ENCODE results near the gene RHOBTB1.

RHOBTB1 gene

GRCh38 chr10:60960031-60960430, 16.0 kb upstream of the RHOBTB1 start:
- H3K36me3 ChIP-seq (ENCODE audit: control insufficient read depth in 2 of 2, insufficient read depth in 1 of 2, low read length in 2 of 2): no peaks in the 10 kb centered on the region
- ChIA-PET POLR2A (no interaction called here), CTCF (interaction anchor here (0.7 to 0.9 kb wide), 2 partner anchors 127 to 139 kb away, joined by 3 to 4 read pairs; no protein-coding TSS in a partner anchor)
- peaks cover 3% of the 10 kb centered on the region; the same call in 1 of the 2 replicates for H3K4me1 ChIP-seq (ENCODE audit: control insufficient read depth, insufficient read depth, low read length)
- no peak for TF ChIP-seq ZNF639 (tag by site-specific recombination; IDR thresholded peaks at IDR 0.05)
- TF ChIP-seq ZNF426 (tag by site-specific recombination; IDR thresholded peaks at IDR 0.05): no peak
- no peak for TF ChIP-seq ZNF548 (tag by site-specific recombination; IDR thresholded peaks at IDR 0.05)
- no peak for TF ChIP-seq SCRT1 (tag by site-specific recombination; IDR thresholded peaks at IDR 0.05; ENCODE audit: borderline replicate concordance)
- no peak for TF ChIP-seq ZNF138 (tag by site-specific recombination; IDR thresholded peaks at IDR 0.05; ENCODE audit: borderline replicate concordance)
- TF ChIP-seq REPIN1 (tag by site-specific recombination; IDR thresholded peaks at IDR 0.05; ENCODE audit: low read depth): no peak
- no peak for TF ChIP-seq KLF8 (tag by site-specific recombination; IDR thresholded peaks at IDR 0.05)
- no peak for TF ChIP-seq ZNF174 (tag by site-specific recombination; IDR thresholded peaks at IDR 0.05)
- TF ChIP-seq ZBTB49 (tag by site-specific recombination; IDR thresholded peaks at IDR 0.05; ENCODE audit: low read depth): no peak
- TF ChIP-seq TCF7L2 (IDR thresholded peaks at IDR 0.05; ENCODE audit: borderline replicate concordance, low read depth, low read length): no peak
- TF ChIP-seq SP2 (tag by site-specific recombination; IDR thresholded peaks at IDR 0.05): no peak
- no peak for TF ChIP-seq GLI4 (tag by site-specific recombination; IDR thresholded peaks at IDR 0.05)
- TF ChIP-seq ZFHX2 (tag by site-specific recombination; conservative IDR thresholded peaks at IDR 0.05): no peak
- no peak for TF ChIP-seq PATZ1 (tag by site-specific recombination; IDR thresholded peaks at IDR 0.05)
- no peak for TF ChIP-seq ZNF341 (tag by site-specific recombination; IDR thresholded peaks at IDR 0.05; ENCODE audit: low read depth)
- TF ChIP-seq ZSCAN16 (tag by site-specific recombination; IDR thresholded peaks at IDR 0.05): no peak
- TF ChIP-seq ZNF514 (tag by site-specific recombination; IDR thresholded peaks at IDR 0.05): no peak
- no peak overlapping the region for H3K4me3 ChIP-seq (ENCODE audit: low read depth, low read length)
- no peak overlapping the region for H3K27ac ChIP-seq (ENCODE audit: extremely low read depth, low read depth, low read length)
- H3K9me3 ChIP-seq (ENCODE audit: control insufficient read depth, insufficient read depth, low read depth, low read length): no peaks in the 10 kb centered on the region

- H3K4me3 ChIP-seq (ENCODE audit: low read depth, low read length): no peak overlapping the region
- CTCF ChIA-PET: interaction anchor here (0.7 to 0.9 kb wide), 2 partner anchors 126 to 138 kb away, joined by 3 to 4 read pairs; no protein-coding TSS in a partner anchor
Measured at GRCh38 chr10:60958892-60959601, 15.1 kb upstream of the RHOBTB1 start.

More at GRCh38 chr10:60958892-60959601, 15.1 kb upstream of the RHOBTB1 start:
- no peaks in the 10 kb centered on the region for H3K4me1 ChIP-seq (ENCODE audit: control insufficient read depth, insufficient read depth, low read length)
- peak; percentile 58; the same call in 1 of the 2 replicates for TF ChIP-seq FEZF1 (tag by site-specific recombination; IDR thresholded peaks at IDR 0.05)
- no peak for TF ChIP-seq PRDM2 (tag by site-specific recombination; IDR thresholded peaks at IDR 0.05; ENCODE audit: borderline replicate concordance)
- TF ChIP-seq ZNF548 (tag by site-specific recombination; IDR thresholded peaks at IDR 0.05): no peak
- 0 out of 2 replicates have a peak, but pooled peaks have one; percentile 29 for TF ChIP-seq ZBTB17 (tag by site-specific recombination; IDR thresholded peaks at IDR 0.05)
- TF ChIP-seq ZNF112 (tag by site-specific recombination; IDR thresholded peaks at IDR 0.05): no peak
- no peak overlapping the region for H3K27ac ChIP-seq (ENCODE audit: extremely low read depth, low read depth, low read length)
- no peaks in the 10 kb centered on the region for H3K36me3 ChIP-seq (ENCODE audit: control insufficient read depth in 2 of 2, insufficient read depth in 1 of 2, low read length in 2 of 2)
- H3K9me3 ChIP-seq (ENCODE audit: control insufficient read depth, insufficient read depth, low read depth, low read length): no peaks in the 10 kb centered on the region
- POLR2A ChIA-PET: no interaction called here

Data from HEK293 (cell line).